HFFc6 (cell line): ENCODE measurements around the gene HSD11B1L. TPM values are rescaled to one million over a fixed set of nuclear protein-coding genes. Genes with fewer than 3 reads are reported as not detected.

Experiments used
- DNase-seq: peaks from one replicate; pipeline ENCODE4 v3.0.0-alpha.2; 2018
- H3K27ac Mint-ChIP-seq: 2 replicates; pipeline ENCODE4 v1.8.0; 2020; ENCODE audit warnings: mild to moderate bottlenecking, mixed read lengths
- H3K27me3 Mint-ChIP-seq: 2 replicates; pipeline ENCODE4 v1.8.0; 2021; ENCODE audit warnings: mild to moderate bottlenecking, moderate library complexity, mixed read lengths; ENCODE audit not compliant: insufficient read depth
- H3K36me3 Mint-ChIP-seq: 2 replicates; pipeline ENCODE4 v1.8.0; 2021; ENCODE audit warnings: low read depth, mixed read lengths
- H3K4me1 Mint-ChIP-seq: 2 replicates; pipeline ENCODE4 v1.8.0; 2020; ENCODE audit warnings: low read depth, mixed read lengths
- H3K4me3 Mint-ChIP-seq: 2 replicates; pipeline ENCODE4 v1.8.0; 2020; ENCODE audit warnings: mild to moderate bottlenecking, moderate library complexity, mixed read lengths
- H3K9me3 Mint-ChIP-seq: 2 replicates; pipeline ENCODE4 v1.8.0; 2020; ENCODE audit warnings: mild to moderate bottlenecking, mixed read lengths
- CTCF ChIP-seq: fragments of 200-600 bp; sonication (generic); IDR thresholded peaks from 2 replicates; pipeline ENCODE4 v1.5.0; 2021; ENCODE audit warnings: antibody characterized with exemption, mild to moderate bottlenecking
- total RNA-seq, 6 experiments: library from RNA; stranded (reverse); fragmentation: NEBNext Ultra II Directional; extraction: Animal tissue kit (Norgen Biotek cat#: 25700); gene quantifications; 2 replicates in 1 of 6; 3 replicates in 5 of 6; pipeline ENCODE4 v1.2.3, GENCODE V29; 2021

Gene HSD11B1L
- total RNA-seq, 6 experiments from 2014 or later, result 3.5 to 9.1 (median 4.5) TPM

GRCh38 chr19:5677580-5677979 is 3.2 kb upstream of the HSD11B1L start:
- DNase-seq, result no peak
- no peak for TF ChIP-seq CTCF
- peaks cover 12% of the 10 kb centered on the region for H3K36me3 Mint-ChIP-seq
- H3K27ac Mint-ChIP-seq, result no peak overlapping the region
- H3K9me3 Mint-ChIP-seq, result no peaks in the 10 kb centered on the region
- no peak overlapping the region for H3K4me3 Mint-ChIP-seq
- H3K4me1 Mint-ChIP-seq, result peaks cover 16% of the 10 kb centered on the region
- peaks cover 13% of the 10 kb centered on the region for H3K27me3 Mint-ChIP-seq

- DNase-seq, result no peak
- Mint-ChIP-seq H3K27me3 (peaks cover 12% of the 10 kb centered on the region), H3K9me3 (no peaks in the 10 kb centered on the region), H3K36me3 (peaks cover 6% of the 10 kb centered on the region), H3K27ac (no peak overlapping the region), H3K4me1 (peaks cover 19% of the 10 kb centered on the region), H3K4me3 (no peak overlapping the region)
- no peak for TF ChIP-seq CTCF
Measured at GRCh38 chr19:5678071-5678718, 2.6 kb upstream of the HSD11B1L start.

GRCh38 chr19:5679289-5680083 is 1.3 kb upstream of the HSD11B1L start:
- H3K27ac Mint-ChIP-seq, result peak overlapping the region; percentile 99
- H3K4me3 Mint-ChIP-seq, result peak overlapping the region; percentile 100
- DNase-seq, result no peak
- peaks cover 16% of the 10 kb centered on the region for H3K27me3 Mint-ChIP-seq
- H3K9me3 Mint-ChIP-seq, result no peaks in the 10 kb centered on the region
- peaks cover 21% of the 10 kb centered on the region for H3K4me1 Mint-ChIP-seq
- no peak for TF ChIP-seq CTCF
- no peaks in the 10 kb centered on the region for H3K36me3 Mint-ChIP-seq

- TF ChIP-seq CTCF, result no peak
- H3K27ac Mint-ChIP-seq, result peak overlapping the region; percentile 99
- H3K4me1 Mint-ChIP-seq, result peaks cover 21% of the 10 kb centered on the region
- peak overlapping the region; percentile 100 for H3K4me3 Mint-ChIP-seq
- no peaks in the 10 kb centered on the region for H3K36me3 Mint-ChIP-seq
- peaks cover 17% of the 10 kb centered on the region for H3K27me3 Mint-ChIP-seq
- no peaks in the 10 kb centered on the region for H3K9me3 Mint-ChIP-seq
- DNase-seq, result no peak
Measured at GRCh38 chr19:5680084-5680436, 767 bp upstream of the HSD11B1L start.

- no peak for DNase-seq
- Mint-ChIP-seq H3K36me3 (no peaks in the 10 kb centered on the region), H3K9me3 (no peaks in the 10 kb centered on the region), H3K27me3 (peaks cover 14% of the 10 kb centered on the region), H3K27ac (peak overlapping the region; percentile 70; the same call in 1 of the 2 replicates), H3K4me1 (peaks cover 24% of the 10 kb centered on the region), H3K4me3 (peak overlapping the region; percentile 85)
- no peak for TF ChIP-seq CTCF
Measured at GRCh38 chr19:5681391-5682106, 722 bp downstream of the HSD11B1L start.
